HG03175 (cell line): ENCODE measurements around the gene CLEC18B.
"Not testable (repeated sequence)": the region's sequence is repeated elsewhere in the genome, so short reads cannot be mapped to it uniquely, and the experiment has no call there.

Experiments
- ATAC-seq: cut with Tn5 transposase; IDR thresholded peaks from one replicate; pipeline ENCODE4 v1.9.1; 2021; ENCODE audit warnings: mild to moderate bottlenecking, moderate library complexity; ENCODE audit not compliant: unreplicated experiment

The CLEC18B gene

GRCh38 chr16:74420612-74421481 is at the start of gene CLEC18B:
TSS of gene CLEC18B (minus strand) at chr16:74421478. CDS start at chr16:74421270, 208 bp downstream.
- ATAC-seq = not testable (repeated sequence)

- ATAC-seq = no peak
Measured at GRCh38 chr16:74469946-74470478, 48.7 kb upstream of the CLEC18B start.

- ATAC-seq = no peak
Measured at GRCh38 chr16:74468807-74469525, 47.7 kb upstream of the CLEC18B start.

GRCh38 chr16:74466872-74467271 is 45.6 kb upstream of the CLEC18B start:
- ATAC-seq = peak; percentile 67

- ATAC-seq = no peak
Measured at GRCh38 chr16:74465851-74466685, 44.8 kb upstream of the CLEC18B start.

GRCh38 chr16:74465281-74465680 is 44.0 kb upstream of the CLEC18B start:
- ATAC-seq = no peak

- no peak for ATAC-seq
Measured at GRCh38 chr16:74463888-74464287, 42.6 kb upstream of the CLEC18B start.

- ATAC-seq = no peak
Measured at GRCh38 chr16:74462361-74462760, 41.1 kb upstream of the CLEC18B start.

GRCh38 chr16:74461826-74462225 is 40.5 kb upstream of the CLEC18B start:
- no peak for ATAC-seq

- ATAC-seq = no peak
Measured at GRCh38 chr16:74460542-74460941, 39.3 kb upstream of the CLEC18B start.

- ATAC-seq = no peak
Measured at GRCh38 chr16:74456290-74456625, 35.0 kb upstream of the CLEC18B start.

- no peak for ATAC-seq
Measured at GRCh38 chr16:74455619-74456289, 34.5 kb upstream of the CLEC18B start.

GRCh38 chr16:74455213-74455612 is 33.9 kb upstream of the CLEC18B start:
- ATAC-seq = no peak

- peak; percentile 72 for ATAC-seq
Measured at GRCh38 chr16:74451951-74452758, 30.9 kb upstream of the CLEC18B start.

- ATAC-seq = no peak
Measured at GRCh38 chr16:74450967-74451760, 29.9 kb upstream of the CLEC18B start.

GRCh38 chr16:74450236-74450635 is 29.0 kb upstream of the CLEC18B start:
- ATAC-seq = no peak

- no peak for ATAC-seq
Measured at GRCh38 chr16:74449470-74449869, 28.2 kb upstream of the CLEC18B start.

- no peak for ATAC-seq
Measured at GRCh38 chr16:74448990-74449389, 27.7 kb upstream of the CLEC18B start.

GRCh38 chr16:74447578-74447977 is 26.3 kb upstream of the CLEC18B start:
- ATAC-seq = no peak
